Sigmoid colon (tissue), 7 donors: ENCODE measurements around the gene AKAP8L. TPM values are rescaled to one million over a fixed set of nuclear protein-coding genes. Genes with fewer than 3 reads are reported as not detected.

Experiments used
- DNase-seq: peaks from one replicate; pipeline ENCODE4 v3.0.0-alpha.2; 2019
- H3K27ac ChIP-seq, 4 donors: fragments of 200-600 bp; sonication (generic); one replicate each; pipeline ENCODE4 v1.5.1; 2016 to 2019; ENCODE audit warnings: mild to moderate bottlenecking in 1 of 4
- H3K27me3 ChIP-seq, 3 donors: fragments of 200-600 bp; sonication (generic); one replicate each; pipeline ENCODE4 v1.5.1; 2019; ENCODE audit warnings: mild to moderate bottlenecking in 1 of 3
- H3K36me3 ChIP-seq, 4 donors: fragments of 200-600 bp; sonication (generic); one replicate each; pipeline ENCODE4 v1.5.1; 2016 to 2019
- H3K4me1 ChIP-seq, 4 donors: fragments of 200-600 bp; sonication (generic); one replicate each; pipeline ENCODE4 v1.5.1; 2017 to 2019
- H3K4me3 ChIP-seq, 4 donors: fragments of 200-600 bp; sonication (generic); one replicate each; pipeline ENCODE4 v1.5.1; 2017 to 2019; ENCODE audit warnings: mild to moderate bottlenecking in 2 of 4, moderate library complexity in 1 of 4
- H3K9me3 ChIP-seq, 4 donors: fragments of 200-600 bp in 3 of 4; sonication (generic) in 3 of 4; one replicate each; pipeline versions ENCODE4 v1.5.1 to v1.6.1; 2013 to 2019
- CTCF ChIP-seq, 4 experiments: fragments of 450-650 bp in 3 of 4; fragments of 200-600 bp in 1 of 4; IDR thresholded peaks; one replicate each; pipeline ENCODE4 v1.5.1; 2016 to 2019; ENCODE audit warnings: antibody characterized with exemption in 4 of 4, mild to moderate bottlenecking in 3 of 4, moderate library complexity in 2 of 4
- EP300 ChIP-seq, 4 donors: sonication (generic); formaldehyde crosslinking; IDR thresholded peaks; one replicate each; pipeline ENCODE4 v1.6.1; 2017; ENCODE audit warnings: antibody characterized with exemption in 4 of 4
- POLR2A ChIP-seq, 2 donors: fragments of 450-650 bp; IDR thresholded peaks; one replicate each; pipeline ENCODE4 v1.6.1; 2016; ENCODE audit warnings: antibody characterized with exemption in 2 of 2, mild to moderate bottlenecking in 2 of 2, moderate library complexity in 2 of 2
- POLR2AphosphoS5 ChIP-seq, 4 donors: sonication (generic); formaldehyde crosslinking; IDR thresholded peaks; one replicate each; pipeline ENCODE4 v1.6.1; 2017; ENCODE audit warnings: antibody characterized with exemption in 4 of 4
- WGBS, 2 donors: extraction: QIAGEN DNeasy Blood & Tissue Kit; methylation state at CpG; one replicate each; pipeline ENCODE4 v1.1.7; 2013; 5-methylcytosine and 5-hydroxymethylcytosine counted together
- intact Hi-C: fragments of 100-400 bp; cut with DNase I; formaldehyde crosslinking; loops from one replicate; pipeline ENCODE4 v1.15.1; 2023
- polyA plus RNA-seq, 3 donors: library from polyadenylated mRNA; stranded (reverse); fragments of 200-250 nt; gene quantifications; one replicate each; pipeline ENCODE4 v1.2.3, GENCODE V29; 2013
- total RNA-seq, 4 donors: library from RNA; depleted of rRNA; stranded (reverse); fragments of >200 nt; gene quantifications; one replicate each; pipeline ENCODE4 v1.1.0, GENCODE V29; 2016
- donor health status: healthy with polysubstance abuse.
- donor health status: Bipolar disorder and iron deficiency.
- donor health status: healthy.

AKAP8L gene
- 100 to 1,000 TPM in 2 of 4 donors, 10 to 100 TPM in 2; 90.5 to 145 (median 101) TPM for total RNA-seq
- polyA plus RNA-seq = 10 to 100 TPM; 15.0 to 67.5 (median 22.8) TPM

DNA sequence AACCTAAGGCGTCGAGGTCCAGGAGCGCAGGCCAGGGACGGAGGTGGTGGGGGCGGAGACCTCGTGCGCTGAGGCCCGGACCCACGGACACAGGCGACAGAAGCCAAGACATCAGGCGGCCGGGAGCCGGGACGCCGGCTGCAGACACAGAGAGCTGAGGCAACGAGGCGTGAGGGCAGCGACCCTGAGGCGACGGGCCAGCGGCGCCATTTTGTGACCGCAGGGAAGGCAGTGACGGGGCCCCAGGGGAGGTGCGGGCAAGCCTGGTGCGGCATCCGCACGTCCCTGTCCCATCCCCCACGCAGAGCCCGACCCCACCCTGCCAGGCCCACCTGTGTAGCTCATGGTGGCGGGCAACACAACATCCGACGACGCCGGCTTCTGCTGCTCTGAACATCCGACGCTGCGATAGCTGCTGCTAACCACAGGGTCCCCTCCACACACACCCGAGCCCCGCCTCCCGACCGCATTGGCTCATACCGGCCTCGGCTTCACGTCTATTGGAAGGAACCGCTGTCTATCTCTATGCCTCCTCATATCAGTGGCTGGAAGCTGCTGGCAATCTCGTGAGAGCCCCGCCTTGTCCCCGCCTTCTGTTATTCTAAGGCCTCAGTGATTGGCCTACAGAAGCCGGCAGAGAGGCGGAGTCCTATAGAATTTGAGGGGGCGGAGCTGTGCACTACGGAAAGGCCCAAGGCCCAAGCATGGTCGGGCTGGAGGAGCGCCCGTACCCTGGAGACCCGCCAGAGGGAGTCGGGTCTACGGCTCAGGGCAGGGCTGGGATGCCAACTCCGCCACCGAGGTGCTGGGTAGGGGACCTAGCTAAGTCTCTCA lies at the start of gene AKAP8L:
AKAP8L (minus strand) TSS at position 410 of the 834 bp plus-strand sequence; CDS start at position 345, 65 bp downstream.
- H3K27ac ChIP-seq = peak within 1 kb of the TSS; percentile 85 to 94 (median 90)
- peaks cover 0 to 2% (median 0%) of the 10 kb centered on the region in 4 donors for H3K9me3 ChIP-seq
- peaks cover 14 to 32% (median 17%) of the 10 kb centered on the region in 4 donors for H3K36me3 ChIP-seq
- DNase-seq = peak; percentile 100
- TF ChIP-seq POLR2AphosphoS5 (IDR thresholded peaks at IDR 0.05) (peak; percentile 97 to 99 (median 98)), CTCF (IDR thresholded peaks at IDR 0.05) (peak; percentile 43 to 50 (median 46)), EP300 (IDR thresholded peaks at IDR 0.05) (no peak), POLR2A (IDR thresholded peaks at IDR 0.05) (peak; percentile 94 to 95)
- no peaks in the 10 kb centered on the region for H3K27me3 ChIP-seq
- intact Hi-C loops = loop anchor here (1.0 to 5.0 kb wide), 4 partner anchors 14 to 86 kb away; partner anchors contain the start of genes AKAP8, BRD4 and WIZ
- H3K4me3 ChIP-seq = peak within 1 kb of the TSS; percentile 73 to 81 (median 78)
- WGBS, 2 donors = 0 to 1% methylated on average over 61 of the region's 61 CpGs
- H3K4me1 ChIP-seq = peaks cover 0 to 48% (median 42%) of the 10 kb centered on the region in 4 donors

DNA sequence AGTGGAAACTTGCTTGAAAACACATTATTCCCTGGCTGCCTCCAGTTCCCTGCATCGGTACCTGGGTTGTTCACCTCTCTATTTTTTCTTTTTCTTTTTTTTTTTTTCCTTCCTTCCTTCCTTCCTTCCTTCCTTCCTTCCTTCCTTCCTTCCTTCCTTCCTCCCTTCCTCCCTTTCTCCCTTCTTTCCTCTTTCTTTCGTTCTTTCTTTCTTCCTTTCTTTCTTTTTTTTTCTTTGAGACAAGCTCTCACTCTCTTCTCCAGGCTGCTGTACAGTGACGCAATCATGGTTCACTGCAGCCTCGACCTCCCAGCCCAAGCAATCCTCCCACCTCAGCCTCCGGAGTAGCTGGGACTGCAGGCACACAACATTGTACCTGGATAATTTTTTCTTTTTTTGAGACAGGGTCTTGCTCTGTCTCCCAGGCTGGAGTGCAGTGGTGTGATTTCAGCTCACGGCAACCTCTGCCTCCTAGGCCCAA lies 49.0 kb upstream of the AKAP8L start:
- no peak for TF ChIP-seq POLR2A (IDR thresholded peaks at IDR 0.05)
- TF ChIP-seq CTCF (IDR thresholded peaks at IDR 0.05) = no peak
- no peak for TF ChIP-seq POLR2AphosphoS5 (IDR thresholded peaks at IDR 0.05)
- TF ChIP-seq EP300 (IDR thresholded peaks at IDR 0.05) = no peak
- 72 to 77% methylated on average over 6 of the region's 6 CpGs for WGBS, 2 donors
- intact Hi-C loops = no loop called here
- H3K36me3 ChIP-seq = no peaks in the 10 kb centered on the region
- DNase-seq = no peak
- peaks cover 13 to 81% (median 47%) of the 10 kb centered on the region in 3 donors for H3K27me3 ChIP-seq
- H3K9me3 ChIP-seq = peaks cover 0 to 2% (median 0%) of the 10 kb centered on the region in 4 donors
- no peak overlapping the region for H3K27ac ChIP-seq
- H3K4me3 ChIP-seq = no peak overlapping the region
- peaks cover 0 to 10% (median 7%) of the 10 kb centered on the region in 4 donors for H3K4me1 ChIP-seq

DNA sequence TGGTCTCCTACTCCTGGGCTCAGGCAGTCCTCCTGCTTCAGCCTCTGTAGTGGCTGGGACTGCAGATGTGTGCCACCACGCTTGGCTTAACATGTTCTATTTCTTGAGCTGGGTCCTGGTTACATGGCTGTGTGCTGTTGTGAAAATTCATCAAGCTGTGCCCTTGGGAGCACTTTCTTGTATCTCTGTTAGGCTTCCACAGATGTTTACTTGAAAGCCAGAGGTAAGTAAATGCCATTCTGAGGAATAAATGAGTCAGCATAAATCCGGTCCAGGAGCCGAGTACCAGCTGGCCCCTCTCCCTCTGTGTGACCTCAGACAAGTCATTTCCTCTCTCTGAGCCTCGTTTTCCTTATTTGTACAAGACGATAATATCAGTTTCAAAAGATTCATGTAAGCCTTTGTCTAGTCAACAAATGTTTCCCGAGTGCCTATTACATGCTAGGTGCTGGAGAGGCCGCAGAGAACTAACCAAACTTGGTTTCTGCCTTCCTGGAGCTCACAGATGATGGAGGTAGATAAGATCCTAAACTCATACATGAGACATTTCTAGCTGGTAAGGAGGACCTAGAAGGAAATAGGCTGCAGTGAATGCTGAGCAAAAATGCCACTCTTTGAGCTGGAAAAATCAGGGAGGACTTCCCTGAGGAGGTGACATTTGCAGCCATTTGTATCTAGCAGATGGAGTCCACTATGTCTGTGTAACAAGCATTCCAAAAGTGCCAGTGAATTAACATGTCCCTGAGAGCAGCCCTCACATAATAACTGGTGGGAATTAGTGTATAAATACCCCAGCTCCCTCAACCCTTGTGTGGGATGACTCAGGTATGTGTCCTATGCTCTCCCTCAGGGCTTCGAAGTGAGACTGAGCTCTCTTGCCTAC lies 48.3 kb upstream of the AKAP8L start:
- TF ChIP-seq EP300 (IDR thresholded peaks at IDR 0.05) = no peak
- peak in 1 of 4 donors; percentile 12 for TF ChIP-seq POLR2AphosphoS5 (IDR thresholded peaks at IDR 0.05)
- no peak for TF ChIP-seq POLR2A (IDR thresholded peaks at IDR 0.05)
- no peak for TF ChIP-seq CTCF (IDR thresholded peaks at IDR 0.05)
- WGBS, 2 donors = 27 to 30% methylated on average over 8 of the region's 8 CpGs
- no peak for DNase-seq
- H3K4me1 ChIP-seq = peaks cover 0 to 10% (median 7%) of the 10 kb centered on the region in 4 donors
- H3K9me3 ChIP-seq = no peaks in the 10 kb centered on the region
- H3K27me3 ChIP-seq = peaks cover 13 to 80% (median 47%) of the 10 kb centered on the region in 3 donors
- intact Hi-C loops = no loop called here
- no peaks in the 10 kb centered on the region for H3K36me3 ChIP-seq
- no peak overlapping the region for H3K4me3 ChIP-seq
- no peak overlapping the region for H3K27ac ChIP-seq
